Neural progenitor cell (in vitro differentiated cells): Measurements from ENCODE around the gene SCFD1.

ENCODE experiments used
- EZH2phosphoT487 ChIP-seq: fragments of 200-600 bp; sonication (generic); IDR thresholded peaks from 2 replicates; pipeline ENCODE4 v1.6.1; 2017; ENCODE audit warnings: antibody characterized with exemption
- TF ChIP-seq, protein P1 (sequence below): fragments of 200-600 bp; sonication (generic); IDR thresholded peaks from 2 replicates; pipeline ENCODE4 v1.5.1; 2017; ENCODE audit warnings: antibody characterized with exemption, mild to moderate bottlenecking

GRCh38 chr14:30751646-30752416, 129.7 kb downstream of the SCFD1 start:
- TF ChIP-seq, protein P1, sequence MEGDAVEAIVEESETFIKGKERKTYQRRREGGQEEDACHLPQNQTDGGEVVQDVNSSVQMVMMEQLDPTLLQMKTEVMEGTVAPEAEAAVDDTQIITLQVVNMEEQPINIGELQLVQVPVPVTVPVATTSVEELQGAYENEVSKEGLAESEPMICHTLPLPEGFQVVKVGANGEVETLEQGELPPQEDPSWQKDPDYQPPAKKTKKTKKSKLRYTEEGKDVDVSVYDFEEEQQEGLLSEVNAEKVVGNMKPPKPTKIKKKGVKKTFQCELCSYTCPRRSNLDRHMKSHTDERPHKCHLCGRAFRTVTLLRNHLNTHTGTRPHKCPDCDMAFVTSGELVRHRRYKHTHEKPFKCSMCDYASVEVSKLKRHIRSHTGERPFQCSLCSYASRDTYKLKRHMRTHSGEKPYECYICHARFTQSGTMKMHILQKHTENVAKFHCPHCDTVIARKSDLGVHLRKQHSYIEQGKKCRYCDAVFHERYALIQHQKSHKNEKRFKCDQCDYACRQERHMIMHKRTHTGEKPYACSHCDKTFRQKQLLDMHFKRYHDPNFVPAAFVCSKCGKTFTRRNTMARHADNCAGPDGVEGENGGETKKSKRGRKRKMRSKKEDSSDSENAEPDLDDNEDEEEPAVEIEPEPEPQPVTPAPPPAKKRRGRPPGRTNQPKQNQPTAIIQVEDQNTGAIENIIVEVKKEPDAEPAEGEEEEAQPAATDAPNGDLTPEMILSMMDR, result no peak
- TF ChIP-seq EZH2phosphoT487, result no peak
